Measurements from ENCODE around the gene PDIA4.

PDIA4 gene

GRCh38 chr7:149003018-149003417, 25.3 kb downstream of the PDIA4 start:
- TF ChIP-seq, protein P1, sequence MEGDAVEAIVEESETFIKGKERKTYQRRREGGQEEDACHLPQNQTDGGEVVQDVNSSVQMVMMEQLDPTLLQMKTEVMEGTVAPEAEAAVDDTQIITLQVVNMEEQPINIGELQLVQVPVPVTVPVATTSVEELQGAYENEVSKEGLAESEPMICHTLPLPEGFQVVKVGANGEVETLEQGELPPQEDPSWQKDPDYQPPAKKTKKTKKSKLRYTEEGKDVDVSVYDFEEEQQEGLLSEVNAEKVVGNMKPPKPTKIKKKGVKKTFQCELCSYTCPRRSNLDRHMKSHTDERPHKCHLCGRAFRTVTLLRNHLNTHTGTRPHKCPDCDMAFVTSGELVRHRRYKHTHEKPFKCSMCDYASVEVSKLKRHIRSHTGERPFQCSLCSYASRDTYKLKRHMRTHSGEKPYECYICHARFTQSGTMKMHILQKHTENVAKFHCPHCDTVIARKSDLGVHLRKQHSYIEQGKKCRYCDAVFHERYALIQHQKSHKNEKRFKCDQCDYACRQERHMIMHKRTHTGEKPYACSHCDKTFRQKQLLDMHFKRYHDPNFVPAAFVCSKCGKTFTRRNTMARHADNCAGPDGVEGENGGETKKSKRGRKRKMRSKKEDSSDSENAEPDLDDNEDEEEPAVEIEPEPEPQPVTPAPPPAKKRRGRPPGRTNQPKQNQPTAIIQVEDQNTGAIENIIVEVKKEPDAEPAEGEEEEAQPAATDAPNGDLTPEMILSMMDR (IDR thresholded peaks at IDR 0.05; ENCODE audit: low read depth, low read length), result no peak
- DNase-seq, result no peak
- H3K9me3 ChIP-seq, result no peaks in the 10 kb centered on the region
- H3K4me1 ChIP-seq, result no peaks in the 10 kb centered on the region
- H3K4me3 ChIP-seq (ENCODE audit: low read depth, low read length), result no peak overlapping the region
- H3K36me3 ChIP-seq, result peaks cover 54% of the 10 kb centered on the region
- no peaks in the 10 kb centered on the region for H3K27me3 ChIP-seq

DNA sequence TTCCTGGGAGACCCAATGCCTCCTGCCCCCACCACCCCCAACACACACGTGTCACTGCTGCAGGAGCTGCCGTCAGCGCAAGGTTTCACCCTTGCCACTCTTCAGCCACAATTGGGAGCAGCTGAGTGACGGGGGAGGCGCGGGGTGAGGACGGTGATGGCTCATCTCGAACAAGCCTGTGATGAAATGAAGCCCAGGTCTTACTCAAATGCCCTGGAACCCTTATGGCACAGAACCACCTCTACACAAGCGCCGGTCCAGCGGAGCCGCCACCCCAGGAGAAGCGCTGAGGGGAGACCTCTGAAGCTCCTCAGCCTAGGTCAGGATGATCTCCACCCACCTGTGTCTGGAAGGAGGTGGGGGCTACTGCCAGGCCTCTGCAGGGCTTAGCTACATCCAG, 25.7 kb downstream of the PDIA4 start:
- no peaks in the 10 kb centered on the region for H3K9me3 ChIP-seq
- TF ChIP-seq, protein P1 (IDR thresholded peaks at IDR 0.05; ENCODE audit: low read depth, low read length), result no peak
- peaks cover 50% of the 10 kb centered on the region for H3K36me3 ChIP-seq
- DNase-seq, result no peak
- no peaks in the 10 kb centered on the region for H3K27me3 ChIP-seq
- no peak overlapping the region for H3K4me3 ChIP-seq (ENCODE audit: low read depth, low read length)
- H3K4me1 ChIP-seq, result no peaks in the 10 kb centered on the region

GRCh38 chr7:149001427-149002068, 26.8 kb downstream of the PDIA4 start:
- TF ChIP-seq, protein P1 (IDR thresholded peaks at IDR 0.05; ENCODE audit: low read depth, low read length), result no peak
- Histone ChIP-seq H3K4me3 (ENCODE audit: low read depth, low read length) (no peak overlapping the region), H3K27me3 (no peaks in the 10 kb centered on the region), H3K4me1 (no peaks in the 10 kb centered on the region), H3K9me3 (no peaks in the 10 kb centered on the region), H3K36me3 (peaks cover 40% of the 10 kb centered on the region)
- no peak for DNase-seq

- Histone ChIP-seq H3K36me3 (peaks cover 34% of the 10 kb centered on the region), H3K4me1 (no peaks in the 10 kb centered on the region), H3K9me3 (no peaks in the 10 kb centered on the region), H3K4me3 (ENCODE audit: low read depth, low read length) (no peak overlapping the region), H3K27me3 (no peaks in the 10 kb centered on the region)
- no peak for DNase-seq
- TF ChIP-seq, protein P1 (IDR thresholded peaks at IDR 0.05; ENCODE audit: low read depth, low read length), result no peak
Measured at GRCh38 chr7:149000961-149001360, 27.3 kb downstream of the PDIA4 start.

- no peak overlapping the region for H3K4me3 ChIP-seq (ENCODE audit: low read depth, low read length)
- H3K9me3 ChIP-seq, result no peaks in the 10 kb centered on the region
- TF ChIP-seq, protein P1 (IDR thresholded peaks at IDR 0.05; ENCODE audit: low read depth, low read length), result no peak
- H3K27me3 ChIP-seq, result no peaks in the 10 kb centered on the region
- no peak for DNase-seq
- no peaks in the 10 kb centered on the region for H3K4me1 ChIP-seq
- H3K36me3 ChIP-seq, result peaks cover 16% of the 10 kb centered on the region
Measured at GRCh38 chr7:148999192-148999591, 29.1 kb downstream of the PDIA4 start.

DNA sequence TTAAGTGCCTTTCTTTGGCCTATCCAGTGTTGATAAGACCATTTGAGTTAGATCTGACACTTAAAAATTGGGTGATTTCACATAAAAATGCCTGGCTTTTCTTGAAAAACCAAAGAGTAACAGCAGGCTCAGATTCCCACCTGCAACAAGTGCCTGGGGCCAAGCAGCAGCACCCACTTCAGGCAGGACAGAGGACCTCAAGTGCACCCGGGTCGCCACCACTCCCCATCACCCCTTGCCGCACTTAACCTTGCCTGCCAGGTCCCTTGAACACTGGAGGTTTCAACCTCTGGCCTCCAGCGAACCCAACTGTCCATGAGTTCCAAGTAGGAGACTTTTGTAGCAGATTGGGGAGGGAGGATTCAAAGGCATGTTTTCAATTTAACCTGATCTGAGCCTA, 30.8 kb downstream of the PDIA4 start:
- no peaks in the 10 kb centered on the region for H3K4me1 ChIP-seq
- no peak for DNase-seq

More for the DNA sequence above, 30.8 kb downstream of the PDIA4 start:
- H3K4me3 ChIP-seq (ENCODE audit: low read depth, low read length), result no peak overlapping the region
- TF ChIP-seq, protein P1 (IDR thresholded peaks at IDR 0.05; ENCODE audit: low read depth, low read length), result no peak
- no peaks in the 10 kb centered on the region for H3K27me3 ChIP-seq
- H3K9me3 ChIP-seq, result no peaks in the 10 kb centered on the region
- peaks cover 1% of the 10 kb centered on the region for H3K36me3 ChIP-seq

Measured in BE2C (cell line).